Activated T-cell treated with anti-CD3 and anti-CD28 coated beads for 24 hours (primary cell): ENCODE measurements around the gene CAPN11.
"Not testable (repeated sequence)": the region's sequence is repeated elsewhere in the genome, so short reads cannot be mapped to it uniquely, and the experiment has no call there.

Experiments
- DNase-seq: peaks from one replicate; pipeline ENCODE4 v3.0.0-alpha.2; 2020; ENCODE audit warnings: low read depth

CAPN11 gene

GRCh38 chr6:44131892-44132291 is 26.7 kb upstream of the CAPN11 start:
- DNase-seq: no peak

- no peak for DNase-seq
Measured at GRCh38 chr6:44132476-44132875, 26.1 kb upstream of the CAPN11 start.

GRCh38 chr6:44133003-44133931 is 25.4 kb upstream of the CAPN11 start:
- DNase-seq: no peak

- no peak for DNase-seq
Measured at GRCh38 chr6:44133981-44134711, 24.5 kb upstream of the CAPN11 start.

- no peak for DNase-seq
Measured at GRCh38 chr6:44135173-44135758, 23.4 kb upstream of the CAPN11 start.

GRCh38 chr6:44135875-44136274 is 22.7 kb upstream of the CAPN11 start:
- DNase-seq: no peak

GRCh38 chr6:44138717-44139350 is 19.8 kb upstream of the CAPN11 start:
- no peak for DNase-seq

- DNase-seq: no peak
Measured at GRCh38 chr6:44139351-44139743, 19.3 kb upstream of the CAPN11 start.

- DNase-seq: no peak
Measured at GRCh38 chr6:44142835-44143234, 15.8 kb upstream of the CAPN11 start.

GRCh38 chr6:44143731-44144130 is 14.9 kb upstream of the CAPN11 start:
- no peak for DNase-seq

GRCh38 chr6:44144536-44144935 is 14.1 kb upstream of the CAPN11 start:
- DNase-seq: not testable (repeated sequence)

- DNase-seq: no peak
Measured at GRCh38 chr6:44145839-44146238, 12.8 kb upstream of the CAPN11 start.

GRCh38 chr6:44146685-44147084 is 11.9 kb upstream of the CAPN11 start:
- no peak for DNase-seq

GRCh38 chr6:44147256-44147655 is 11.4 kb upstream of the CAPN11 start:
- DNase-seq: no peak

GRCh38 chr6:44148306-44148705 is 10.3 kb upstream of the CAPN11 start:
- DNase-seq: no peak

GRCh38 chr6:44149369-44150012 is 9.1 kb upstream of the CAPN11 start:
- no peak for DNase-seq

- DNase-seq: no peak
Measured at GRCh38 chr6:44150317-44150917, 8.2 kb upstream of the CAPN11 start.

GRCh38 chr6:44151348-44152108 is 7.1 kb upstream of the CAPN11 start:
- DNase-seq: peak; percentile 72

- no peak for DNase-seq
Measured at GRCh38 chr6:44152109-44152461, 6.5 kb upstream of the CAPN11 start.

- DNase-seq: no peak
Measured at GRCh38 chr6:44152533-44152932, 6.1 kb upstream of the CAPN11 start.

GRCh38 chr6:44154067-44154466 is 4.6 kb upstream of the CAPN11 start:
- no peak for DNase-seq
